Measurements from ENCODE around the gene PGK1. TPM values are rescaled to one million over a fixed set of nuclear protein-coding genes. Genes with fewer than 3 reads are reported as not detected.
"Not testable (repeated sequence)": the region's sequence is repeated elsewhere in the genome, so short reads cannot be mapped to it uniquely, and the experiment has no call there.

The PGK1 gene
- total RNA-seq, 1 experiment from 2014 or later: 607 TPM

- Mint-ChIP-seq H3K4me1 (0 out of 2 replicates have a peak, but pooled peaks cover 4% of the 10 kb centered on the region), H3K9me3 (peaks cover 8% of the 10 kb centered on the region), H3K27ac (no peak overlapping the region; the same call in 1 of the 2 replicates), H3K4me3 (peak overlapping the region; percentile 84), H3K36me3 (peaks cover 5% of the 10 kb centered on the region; the same call in 1 of the 2 replicates), H3K27me3 (ENCODE audit: low read depth) (no peaks in the 10 kb centered on the region)
- POLR2A ChIA-PET: no interaction called here
- ATAC-seq (no peak), DNase-seq (ENCODE audit: low spot score) (no peak)
- TF ChIP-seq MYBL2 (CRISPR knock-in tag; IDR thresholded peaks at IDR 0.05) (no peak), ZNF138 (CRISPR knock-in tag; conservative IDR thresholded peaks at IDR 0.05) (no peak), ZBTB43 (CRISPR knock-in tag; IDR thresholded peaks at IDR 0.05) (no peak), NFATC4 (CRISPR knock-in tag; IDR thresholded peaks at IDR 0.05) (no peak), FOXK1 (CRISPR knock-in tag; IDR thresholded peaks at IDR 0.05) (no peak), ERG (CRISPR knock-in tag; IDR thresholded peaks at IDR 0.05) (no peak)
- CTCF ChIA-PET: no interaction called here
Measured at GRCh38 chrX:78140206-78140605, 36.2 kb downstream of the PGK1 start.

GRCh38 chrX:78147002-78147540 lies 43.0 kb downstream of the PGK1 start:
- CTCF ChIA-PET; H3K4me3 Mint-ChIP-seq; DNase-seq (ENCODE audit: low spot score); H3K4me1 Mint-ChIP-seq; H3K27ac Mint-ChIP-seq; H3K27me3 Mint-ChIP-seq (ENCODE audit: low read depth); POLR2A ChIA-PET; ATAC-seq: not testable (repeated sequence)
- Mint-ChIP-seq H3K36me3 (peaks cover 30% of the 10 kb centered on the region), H3K9me3 (peaks cover 45% of the 10 kb centered on the region)

- H3K27me3 Mint-ChIP-seq (ENCODE audit: low read depth); H3K27ac Mint-ChIP-seq; DNase-seq (ENCODE audit: low spot score); ATAC-seq; H3K4me3 Mint-ChIP-seq; H3K36me3 Mint-ChIP-seq; POLR2A ChIA-PET; H3K9me3 Mint-ChIP-seq: not testable (repeated sequence)
- CTCF ChIA-PET: interaction anchor here (1.2 kb wide), 1 partner anchor 65 kb away, joined by 3 read pairs; no protein-coding TSS in a partner anchor
- H3K4me1 Mint-ChIP-seq: peaks cover 32% of the 10 kb centered on the region
Measured at GRCh38 chrX:78157373-78157772, 53.3 kb downstream of the PGK1 start.

GRCh38 chrX:78157846-78158245 lies 53.8 kb downstream of the PGK1 start:
- H3K4me1 Mint-ChIP-seq: peaks cover 37% of the 10 kb centered on the region
- H3K9me3 Mint-ChIP-seq; H3K4me3 Mint-ChIP-seq; H3K27me3 Mint-ChIP-seq (ENCODE audit: low read depth); CTCF ChIA-PET; ATAC-seq; H3K36me3 Mint-ChIP-seq; POLR2A ChIA-PET; DNase-seq (ENCODE audit: low spot score); H3K27ac Mint-ChIP-seq: not testable (repeated sequence)

GRCh38 chrX:78160711-78161110 lies 56.7 kb downstream of the PGK1 start:
- CTCF ChIA-PET: not testable (repeated sequence)

GRCh38 chrX:78163175-78163574 lies 59.1 kb downstream of the PGK1 start:
- H3K36me3 Mint-ChIP-seq; H3K27ac Mint-ChIP-seq; POLR2A ChIA-PET; H3K4me3 Mint-ChIP-seq; CTCF ChIA-PET; ATAC-seq; H3K9me3 Mint-ChIP-seq; DNase-seq (ENCODE audit: low spot score); H3K27me3 Mint-ChIP-seq (ENCODE audit: low read depth): not testable (repeated sequence)
- peaks cover 56% of the 10 kb centered on the region for H3K4me1 Mint-ChIP-seq

More at GRCh38 chrX:78160711-78161110, 56.7 kb downstream of the PGK1 start:
- ATAC-seq; H3K9me3 Mint-ChIP-seq; H3K4me3 Mint-ChIP-seq; H3K27ac Mint-ChIP-seq; DNase-seq (ENCODE audit: low spot score); POLR2A ChIA-PET; H3K27me3 Mint-ChIP-seq (ENCODE audit: low read depth); H3K36me3 Mint-ChIP-seq: not testable (repeated sequence)
- H3K4me1 Mint-ChIP-seq: peaks cover 57% of the 10 kb centered on the region

- Mint-ChIP-seq H3K4me3 (no peak overlapping the region), H3K27me3 (ENCODE audit: low read depth) (no peaks in the 10 kb centered on the region; the same call in 1 of the 2 replicates), H3K4me1 (peaks cover 37% of the 10 kb centered on the region), H3K36me3 (no peaks in the 10 kb centered on the region), H3K27ac (no peak overlapping the region), H3K9me3 (no peaks in the 10 kb centered on the region; the same call in 1 of the 2 replicates)
- CTCF ChIA-PET: no interaction called here
- ATAC-seq (no peak), DNase-seq (ENCODE audit: low spot score) (no peak)
- POLR2A ChIA-PET: no interaction called here
- no peak for TF ChIP-seq ZNF232 (CRISPR knock-in tag; IDR thresholded peaks at IDR 0.05)
- no peak for TF ChIP-seq ZNF671 (CRISPR knock-in tag; IDR thresholded peaks at IDR 0.05)
- TF ChIP-seq ZNF219 (CRISPR knock-in tag; IDR thresholded peaks at IDR 0.05; ENCODE audit: borderline replicate concordance): no peak
- TF ChIP-seq ZNF396 (CRISPR knock-in tag; IDR thresholded peaks at IDR 0.05; ENCODE audit: borderline replicate concordance): no peak
- no peak for TF ChIP-seq TCF7 (CRISPR knock-in tag; IDR thresholded peaks at IDR 0.05; ENCODE audit: low read depth)
- no peak for TF ChIP-seq RORB (CRISPR knock-in tag; IDR thresholded peaks at IDR 0.05)
- no peak for TF ChIP-seq ELF4 (CRISPR knock-in tag; IDR thresholded peaks at IDR 0.05; ENCODE audit: low read depth)
- no peak for TF ChIP-seq E2F5 (CRISPR knock-in tag; IDR thresholded peaks at IDR 0.05)
- no peak for TF ChIP-seq CBFB (CRISPR knock-in tag; IDR thresholded peaks at IDR 0.05; ENCODE audit: low read depth)
- TF ChIP-seq HMGA2 (CRISPR knock-in tag; IDR thresholded peaks at IDR 0.05): no peak
- TF ChIP-seq ZSCAN18 (CRISPR knock-in tag; IDR thresholded peaks at IDR 0.05): no peak
Measured at GRCh38 chrX:78165425-78165824, 61.4 kb downstream of the PGK1 start.

Data from WTC11 (cell line).